Sigmoid colon (tissue), 7 donors: ENCODE measurements around the gene RPL10A. TPM values are rescaled to one million over a fixed set of nuclear protein-coding genes. Genes with fewer than 3 reads are reported as not detected.

Experiments used
- DNase-seq: peaks from one replicate; pipeline ENCODE4 v3.0.0-alpha.2; 2019
- H3K27ac ChIP-seq, 4 donors: fragments of 200-600 bp; sonication (generic); one replicate each; pipeline ENCODE4 v1.5.1; 2016 to 2019; ENCODE audit warnings: mild to moderate bottlenecking in 1 of 4
- H3K27me3 ChIP-seq, 3 donors: fragments of 200-600 bp; sonication (generic); one replicate each; pipeline ENCODE4 v1.5.1; 2019; ENCODE audit warnings: mild to moderate bottlenecking in 1 of 3
- H3K36me3 ChIP-seq, 4 donors: fragments of 200-600 bp; sonication (generic); one replicate each; pipeline ENCODE4 v1.5.1; 2016 to 2019
- H3K4me1 ChIP-seq, 4 donors: fragments of 200-600 bp; sonication (generic); one replicate each; pipeline ENCODE4 v1.5.1; 2017 to 2019
- H3K4me3 ChIP-seq, 4 donors: fragments of 200-600 bp; sonication (generic); one replicate each; pipeline ENCODE4 v1.5.1; 2017 to 2019; ENCODE audit warnings: mild to moderate bottlenecking in 2 of 4, moderate library complexity in 1 of 4
- H3K9me3 ChIP-seq, 4 donors: fragments of 200-600 bp in 3 of 4; sonication (generic) in 3 of 4; one replicate each; pipeline versions ENCODE4 v1.5.1 to v1.6.1; 2013 to 2019
- EP300 ChIP-seq, 4 donors: sonication (generic); formaldehyde crosslinking; IDR thresholded peaks; one replicate each; pipeline ENCODE4 v1.6.1; 2017; ENCODE audit warnings: antibody characterized with exemption in 4 of 4
- POLR2A ChIP-seq, 2 donors: fragments of 450-650 bp; IDR thresholded peaks; one replicate each; pipeline ENCODE4 v1.6.1; 2016; ENCODE audit warnings: antibody characterized with exemption in 2 of 2, mild to moderate bottlenecking in 2 of 2, moderate library complexity in 2 of 2
- POLR2AphosphoS5 ChIP-seq, 4 donors: sonication (generic); formaldehyde crosslinking; IDR thresholded peaks; one replicate each; pipeline ENCODE4 v1.6.1; 2017; ENCODE audit warnings: antibody characterized with exemption in 4 of 4
- WGBS, 2 donors: extraction: QIAGEN DNeasy Blood & Tissue Kit; methylation state at CpG; one replicate each; pipeline ENCODE4 v1.1.7; 2013; 5-methylcytosine and 5-hydroxymethylcytosine counted together
- intact Hi-C: fragments of 100-400 bp; cut with DNase I; formaldehyde crosslinking; loops from one replicate; pipeline ENCODE4 v1.15.1; 2023
- polyA plus RNA-seq, 3 donors: library from polyadenylated mRNA; stranded (reverse); fragments of 200-250 nt; gene quantifications; one replicate each; pipeline ENCODE4 v1.2.3, GENCODE V29; 2013
- total RNA-seq, 4 donors: library from RNA; depleted of rRNA; stranded (reverse); fragments of >200 nt; gene quantifications; one replicate each; pipeline ENCODE4 v1.1.0, GENCODE V29; 2016
- TF ChIP-seq, protein P1 (sequence below), 4 experiments: fragments of 450-650 bp in 3 of 4; fragments of 200-600 bp in 1 of 4; IDR thresholded peaks; one replicate each; pipeline ENCODE4 v1.5.1; 2016 to 2019; ENCODE audit warnings: antibody characterized with exemption in 4 of 4, mild to moderate bottlenecking in 3 of 4, moderate library complexity in 2 of 4
- donor health status: healthy with polysubstance abuse.
- donor health status: Bipolar disorder and iron deficiency.
- donor health status: healthy.

RPL10A gene
- total and polyA plus RNA-seq, 7 donors: 1,381 to 3,217 (median 2,085) TPM

DNA sequence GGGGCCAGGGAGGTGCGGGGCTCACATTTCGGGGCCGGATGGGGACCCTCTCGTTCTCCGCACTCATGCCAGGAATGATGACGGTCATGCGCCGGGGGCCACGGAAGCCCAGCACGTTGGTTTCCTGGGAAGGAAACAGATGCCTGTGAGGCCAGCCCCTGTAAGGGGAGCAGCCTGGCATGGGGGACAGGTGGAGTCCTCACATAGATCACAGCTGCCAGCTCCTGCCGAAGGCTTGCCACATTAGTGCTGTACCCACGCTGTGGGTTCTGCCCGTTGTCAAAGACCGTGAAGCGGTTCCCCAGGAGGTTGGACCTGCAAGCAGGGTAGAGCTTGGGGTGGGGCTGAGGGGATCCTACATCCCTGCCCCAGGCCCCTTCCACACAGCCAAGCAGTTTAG, 35.3 kb downstream of the RPL10A start:
- no peak overlapping the region for H3K4me3 ChIP-seq
- H3K27ac ChIP-seq: no peak overlapping the region
- no peaks in the 10 kb centered on the region for H3K9me3 ChIP-seq
- intact Hi-C loops: no loop called here
- no peak for DNase-seq
- 43 to 68% methylated on average over 15 of the region's 15 CpGs for WGBS, 2 donors
- peaks cover 4 to 37% (median 4%) of the 10 kb centered on the region in 3 donors for H3K27me3 ChIP-seq
- H3K4me1 ChIP-seq: peaks cover 0 to 9% (median 6%) of the 10 kb centered on the region in 4 donors
- no peak for TF ChIP-seq POLR2A (IDR thresholded peaks at IDR 0.05)
- TF ChIP-seq POLR2AphosphoS5 (IDR thresholded peaks at IDR 0.05): no peak
- no peak for TF ChIP-seq EP300 (IDR thresholded peaks at IDR 0.05)
- TF ChIP-seq, protein P1, sequence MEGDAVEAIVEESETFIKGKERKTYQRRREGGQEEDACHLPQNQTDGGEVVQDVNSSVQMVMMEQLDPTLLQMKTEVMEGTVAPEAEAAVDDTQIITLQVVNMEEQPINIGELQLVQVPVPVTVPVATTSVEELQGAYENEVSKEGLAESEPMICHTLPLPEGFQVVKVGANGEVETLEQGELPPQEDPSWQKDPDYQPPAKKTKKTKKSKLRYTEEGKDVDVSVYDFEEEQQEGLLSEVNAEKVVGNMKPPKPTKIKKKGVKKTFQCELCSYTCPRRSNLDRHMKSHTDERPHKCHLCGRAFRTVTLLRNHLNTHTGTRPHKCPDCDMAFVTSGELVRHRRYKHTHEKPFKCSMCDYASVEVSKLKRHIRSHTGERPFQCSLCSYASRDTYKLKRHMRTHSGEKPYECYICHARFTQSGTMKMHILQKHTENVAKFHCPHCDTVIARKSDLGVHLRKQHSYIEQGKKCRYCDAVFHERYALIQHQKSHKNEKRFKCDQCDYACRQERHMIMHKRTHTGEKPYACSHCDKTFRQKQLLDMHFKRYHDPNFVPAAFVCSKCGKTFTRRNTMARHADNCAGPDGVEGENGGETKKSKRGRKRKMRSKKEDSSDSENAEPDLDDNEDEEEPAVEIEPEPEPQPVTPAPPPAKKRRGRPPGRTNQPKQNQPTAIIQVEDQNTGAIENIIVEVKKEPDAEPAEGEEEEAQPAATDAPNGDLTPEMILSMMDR (IDR thresholded peaks at IDR 0.05): no peak
- H3K36me3 ChIP-seq: no peaks in the 10 kb centered on the region

DNA sequence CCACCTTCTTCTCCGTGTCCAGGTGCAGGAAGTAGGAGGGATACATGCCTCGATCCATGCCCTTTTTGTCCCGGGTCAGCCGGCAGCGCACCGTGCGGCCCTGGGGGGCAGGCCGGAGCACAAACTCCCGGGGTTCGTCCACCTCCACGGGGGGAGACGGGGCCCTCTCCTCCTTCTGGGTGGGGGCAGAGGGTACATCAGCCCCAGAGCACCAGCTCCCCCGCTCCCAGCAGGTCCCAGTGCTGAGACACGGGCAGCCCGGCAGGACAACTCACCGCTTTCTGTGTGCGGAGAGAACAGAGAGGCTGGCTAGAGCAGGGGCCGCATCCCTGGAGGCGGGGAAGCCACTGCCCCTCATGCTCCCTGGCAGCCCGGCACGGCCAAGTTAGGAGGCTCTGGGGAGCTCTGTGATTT, 37.8 kb downstream of the RPL10A start:
- no peak for TF ChIP-seq EP300 (IDR thresholded peaks at IDR 0.05)
- no peak for TF ChIP-seq POLR2AphosphoS5 (IDR thresholded peaks at IDR 0.05)
- no peak for TF ChIP-seq POLR2A (IDR thresholded peaks at IDR 0.05)
- TF ChIP-seq, protein P1 (IDR thresholded peaks at IDR 0.05): no peak
- intact Hi-C loops: no loop called here
- H3K27me3 ChIP-seq: peaks cover 4 to 62% (median 15%) of the 10 kb centered on the region in 3 donors

DNA sequence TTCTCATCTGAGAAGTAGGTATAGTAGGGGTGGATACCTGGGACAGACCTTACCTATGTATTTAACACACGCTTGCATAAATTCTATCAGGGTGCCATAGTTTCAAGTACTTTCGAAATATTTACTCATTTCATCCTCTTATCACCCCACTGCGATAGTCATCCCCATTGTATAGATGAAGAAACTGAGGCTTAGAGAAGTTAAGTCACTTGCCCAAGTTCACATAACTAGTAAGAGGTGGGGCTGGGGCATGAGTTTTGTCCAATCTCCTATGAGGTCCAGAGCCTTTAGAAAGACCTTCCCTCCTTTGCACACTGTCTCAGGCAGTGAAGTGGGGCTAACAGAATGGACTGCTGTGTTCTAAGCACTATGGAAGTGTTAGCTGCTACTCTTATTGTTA, 38.3 kb downstream of the RPL10A start:
- intact Hi-C loops: no loop called here
- H3K27ac ChIP-seq: no peak overlapping the region
- no peak for DNase-seq
- no peaks in the 10 kb centered on the region for H3K9me3 ChIP-seq
- H3K36me3 ChIP-seq: no peaks in the 10 kb centered on the region
- TF ChIP-seq POLR2AphosphoS5 (IDR thresholded peaks at IDR 0.05) (no peak), EP300 (IDR thresholded peaks at IDR 0.05) (no peak)
- no peak overlapping the region for H3K4me3 ChIP-seq
- H3K4me1 ChIP-seq: peaks cover 0 to 9% (median 3%) of the 10 kb centered on the region in 4 donors
- WGBS, 2 donors: 94 to 95% methylated on average over 3 of the region's 3 CpGs
- peaks cover 9 to 68% (median 20%) of the 10 kb centered on the region in 3 donors for H3K27me3 ChIP-seq

More for the DNA sequence above, 37.8 kb downstream of the RPL10A start:
- DNase-seq: no peak
- WGBS, 2 donors: 48 to 62% methylated on average over 21 of the region's 21 CpGs
- no peak overlapping the region for H3K4me3 ChIP-seq
- no peak overlapping the region for H3K27ac ChIP-seq
- H3K9me3 ChIP-seq: no peaks in the 10 kb centered on the region
- no peaks in the 10 kb centered on the region for H3K36me3 ChIP-seq
- peaks cover 0 to 6% (median 0%) of the 10 kb centered on the region in 4 donors for H3K4me1 ChIP-seq

DNA sequence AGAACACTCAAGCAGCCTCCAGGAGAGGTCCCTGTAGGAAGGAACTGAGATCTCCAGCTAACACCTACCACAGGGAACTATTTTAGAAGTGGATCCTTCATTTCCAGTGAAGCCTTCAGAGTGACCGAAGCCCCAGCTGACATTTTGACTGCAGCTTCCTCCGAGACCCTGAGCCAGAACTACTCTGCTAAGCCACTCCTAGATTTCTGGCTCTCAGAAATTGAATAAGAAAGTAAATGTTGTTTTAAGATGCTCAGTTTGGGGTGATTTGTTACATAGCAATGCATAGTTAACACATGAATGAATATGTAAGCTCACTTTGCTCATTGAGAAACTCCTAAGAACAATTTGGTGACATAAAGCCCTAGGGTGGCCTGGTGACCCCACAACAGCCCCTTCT, 39.0 kb downstream of the RPL10A start:
- Histone ChIP-seq H3K27me3 (peaks cover 15 to 74% (median 27%) of the 10 kb centered on the region in 3 donors), H3K4me3 (no peak overlapping the region), H3K4me1 (peaks cover 0 to 16% (median 10%) of the 10 kb centered on the region in 4 donors), H3K9me3 (no peaks in the 10 kb centered on the region), H3K27ac (no peak overlapping the region), H3K36me3 (no peaks in the 10 kb centered on the region)
- TF ChIP-seq, protein P1 (IDR thresholded peaks at IDR 0.05): no peak
- TF ChIP-seq POLR2A (IDR thresholded peaks at IDR 0.05) (no peak), EP300 (IDR thresholded peaks at IDR 0.05) (no peak), POLR2AphosphoS5 (IDR thresholded peaks at IDR 0.05) (no peak)
- intact Hi-C loops: no loop called here
- 96% methylated on average over 2 of the region's 2 CpGs for WGBS, 2 donors
- no peak for DNase-seq

DNA sequence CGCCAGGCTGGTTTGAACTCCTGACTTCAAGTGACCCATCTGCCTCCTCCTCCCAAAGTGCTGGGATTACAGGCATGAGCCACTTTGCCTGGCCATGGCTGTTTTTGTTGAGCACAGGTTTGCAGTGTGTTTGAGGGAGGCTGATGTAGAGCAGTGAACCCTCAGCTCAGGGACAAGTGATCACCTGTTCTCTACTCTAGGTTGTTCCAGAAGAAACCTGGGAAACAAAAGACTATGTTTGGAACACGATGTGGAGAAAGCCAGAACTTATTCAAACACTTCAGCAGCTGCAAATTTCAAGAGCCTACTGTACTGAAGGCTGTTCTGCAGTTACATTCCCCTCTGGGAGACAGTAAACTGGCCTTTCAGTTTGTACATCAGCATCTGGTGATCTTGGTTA, 39.8 kb downstream of the RPL10A start:
- 65 to 82% methylated on average over 2 of the region's 2 CpGs for WGBS, 2 donors
- intact Hi-C loops: no loop called here
- Histone ChIP-seq H3K36me3 (no peaks in the 10 kb centered on the region), H3K9me3 (no peaks in the 10 kb centered on the region), H3K4me1 (peaks cover 0 to 17% (median 10%) of the 10 kb centered on the region in 4 donors), H3K27me3 (peaks cover 17 to 82% (median 30%) of the 10 kb centered on the region in 3 donors), H3K27ac (no peak overlapping the region), H3K4me3 (no peak overlapping the region)
- DNase-seq: no peak
- TF ChIP-seq, protein P1 (IDR thresholded peaks at IDR 0.05): no peak
- no peak for TF ChIP-seq EP300 (IDR thresholded peaks at IDR 0.05)
- no peak for TF ChIP-seq POLR2AphosphoS5 (IDR thresholded peaks at IDR 0.05)
- no peak for TF ChIP-seq POLR2A (IDR thresholded peaks at IDR 0.05)
